ENCODE results near the gene CD82. TPM values are rescaled to one million over a fixed set of nuclear protein-coding genes. Genes with fewer than 3 reads are reported as not detected.
A peak's percentile ranks its signal among the peaks of the same experiment; 100 is the strongest.

CD82 gene
- total RNA-seq, 1 donor from 2014 or later = 770 TPM

DNA sequence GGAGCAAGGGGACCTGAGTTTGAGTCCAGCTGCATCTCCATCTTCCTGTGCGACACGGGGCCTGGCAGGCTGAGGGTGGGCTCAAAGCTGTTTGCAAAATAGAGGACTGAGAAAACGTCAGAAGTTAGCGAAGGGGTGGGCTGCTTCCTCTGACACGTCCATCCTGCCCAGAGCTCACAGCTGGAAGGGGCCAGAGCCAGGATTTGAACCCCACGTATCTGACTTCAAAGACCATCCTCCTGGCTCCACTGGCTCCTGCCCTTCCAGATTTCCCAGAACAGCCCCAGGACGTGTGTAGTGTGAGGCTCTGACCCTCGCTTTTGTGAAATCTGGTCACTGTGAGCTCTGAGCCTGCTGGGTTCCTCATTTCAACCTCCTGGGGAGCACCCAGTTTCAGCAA, 56.3 kb downstream of the CD82 start:
- CTCF ChIA-PET = interaction anchor here (0.9 to 16.7 kb wide), 11 partner anchors 9 to 517 kb away, joined by 3 to 398 read pairs (median 5); partner anchors contain the start of gene CD82
- ATAC-seq (ENCODE audit: low read depth) = no peak
- Mint-ChIP-seq H3K27ac (no peak overlapping the region), H3K36me3 (ENCODE audit: low read depth) (peaks cover 62% of the 10 kb centered on the region), H3K4me3 (no peak overlapping the region), H3K9me3 (peaks cover 2% of the 10 kb centered on the region), H3K27me3 (no peaks in the 10 kb centered on the region), H3K4me1 (peaks cover 64% of the 10 kb centered on the region)
- POLR2A ChIA-PET = interaction anchor here (1.0 to 3.2 kb wide), 8 partner anchors 10 to 86 kb away, joined by 3 to 24 read pairs (median 4); partner anchors contain the start of gene CD82
- TF ChIP-seq, protein P1, sequence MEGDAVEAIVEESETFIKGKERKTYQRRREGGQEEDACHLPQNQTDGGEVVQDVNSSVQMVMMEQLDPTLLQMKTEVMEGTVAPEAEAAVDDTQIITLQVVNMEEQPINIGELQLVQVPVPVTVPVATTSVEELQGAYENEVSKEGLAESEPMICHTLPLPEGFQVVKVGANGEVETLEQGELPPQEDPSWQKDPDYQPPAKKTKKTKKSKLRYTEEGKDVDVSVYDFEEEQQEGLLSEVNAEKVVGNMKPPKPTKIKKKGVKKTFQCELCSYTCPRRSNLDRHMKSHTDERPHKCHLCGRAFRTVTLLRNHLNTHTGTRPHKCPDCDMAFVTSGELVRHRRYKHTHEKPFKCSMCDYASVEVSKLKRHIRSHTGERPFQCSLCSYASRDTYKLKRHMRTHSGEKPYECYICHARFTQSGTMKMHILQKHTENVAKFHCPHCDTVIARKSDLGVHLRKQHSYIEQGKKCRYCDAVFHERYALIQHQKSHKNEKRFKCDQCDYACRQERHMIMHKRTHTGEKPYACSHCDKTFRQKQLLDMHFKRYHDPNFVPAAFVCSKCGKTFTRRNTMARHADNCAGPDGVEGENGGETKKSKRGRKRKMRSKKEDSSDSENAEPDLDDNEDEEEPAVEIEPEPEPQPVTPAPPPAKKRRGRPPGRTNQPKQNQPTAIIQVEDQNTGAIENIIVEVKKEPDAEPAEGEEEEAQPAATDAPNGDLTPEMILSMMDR (IDR thresholded peaks at IDR 0.05) = no peak
- DNase-seq = no peak
- intact Hi-C loops (cut with micrococcal nuclease) = loop anchor here (1.0 to 10.0 kb wide), 6 partner anchors 64 to 507 kb away; no protein-coding TSS in a partner anchor

GRCh38 chr11:44622190-44622650, 56.8 kb downstream of the CD82 start:
- TF ChIP-seq, protein P1 (IDR thresholded peaks at IDR 0.05) = no peak
- Mint-ChIP-seq H3K36me3 (ENCODE audit: low read depth) (peaks cover 58% of the 10 kb centered on the region), H3K4me1 (peaks cover 60% of the 10 kb centered on the region), H3K9me3 (peaks cover 2% of the 10 kb centered on the region), H3K27me3 (no peaks in the 10 kb centered on the region), H3K27ac (peak overlapping the region; percentile 41), H3K4me3 (no peak overlapping the region)
- intact Hi-C loops (cut with micrococcal nuclease) = loop anchor here (5.0 to 10.0 kb wide), 2 partner anchors 480 to 507 kb away; no protein-coding TSS in a partner anchor
- POLR2A ChIA-PET = interaction anchor here (0.7 to 3.2 kb wide), 9 partner anchors 11 to 86 kb away, joined by 3 to 24 read pairs (median 4); partner anchors contain the start of gene CD82
- no peak for ATAC-seq (ENCODE audit: low read depth)
- CTCF ChIA-PET = interaction anchor here (0.9 to 16.7 kb wide), 11 partner anchors 10 to 517 kb away, joined by 3 to 398 read pairs (median 5); partner anchors contain the start of gene CD82
- DNase-seq = no peak

DNA sequence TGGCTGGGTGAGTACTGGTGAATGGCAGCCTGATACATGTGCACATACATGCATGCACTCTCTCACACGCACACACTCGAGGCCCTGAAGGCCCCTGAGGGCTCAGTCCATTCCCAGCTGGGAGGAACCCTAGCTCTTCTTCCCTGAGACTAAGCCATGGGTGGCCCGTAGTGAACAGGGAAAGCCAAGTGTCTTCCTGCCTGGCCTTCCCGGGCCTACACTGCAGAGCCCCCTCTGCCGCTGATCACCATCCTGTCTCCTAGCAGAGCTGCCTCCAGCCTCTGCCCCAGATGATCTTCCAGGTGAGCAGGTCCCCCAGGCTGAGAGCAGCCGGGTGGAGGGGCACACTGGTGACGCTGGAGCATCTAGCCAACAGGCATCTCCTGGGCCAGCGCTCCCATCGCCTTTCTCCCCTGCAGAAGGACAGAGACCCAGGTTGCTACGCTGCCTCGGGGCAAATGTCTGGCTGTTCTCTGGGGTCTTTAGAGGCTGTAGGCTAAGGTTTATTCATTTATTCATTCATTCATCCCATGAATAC, 57.3 kb downstream of the CD82 start:
- Mint-ChIP-seq H3K4me3 (no peak overlapping the region), H3K9me3 (peaks cover 2% of the 10 kb centered on the region), H3K4me1 (peaks cover 56% of the 10 kb centered on the region), H3K27ac (peak overlapping the region; percentile 76), H3K36me3 (ENCODE audit: low read depth) (peaks cover 53% of the 10 kb centered on the region), H3K27me3 (no peaks in the 10 kb centered on the region)
- TF ChIP-seq, protein P1 (IDR thresholded peaks at IDR 0.05) = no peak
- DNase-seq (no peak), ATAC-seq (ENCODE audit: low read depth) (no peak)
- ChIA-PET POLR2A (interaction anchor here (0.6 to 3.2 kb wide), 10 partner anchors 11 to 87 kb away, joined by 3 to 24 read pairs (median 4); partner anchors contain the start of gene CD82), CTCF (interaction anchor here (1.1 to 16.7 kb wide), 8 partner anchors 9 to 289 kb away, joined by 3 to 398 read pairs (median 6); partner anchors contain the start of gene CD82)
- intact Hi-C loops (cut with micrococcal nuclease) = loop anchor here (5.0 to 10.0 kb wide), 2 partner anchors 480 to 508 kb away; no protein-coding TSS in a partner anchor

DNA sequence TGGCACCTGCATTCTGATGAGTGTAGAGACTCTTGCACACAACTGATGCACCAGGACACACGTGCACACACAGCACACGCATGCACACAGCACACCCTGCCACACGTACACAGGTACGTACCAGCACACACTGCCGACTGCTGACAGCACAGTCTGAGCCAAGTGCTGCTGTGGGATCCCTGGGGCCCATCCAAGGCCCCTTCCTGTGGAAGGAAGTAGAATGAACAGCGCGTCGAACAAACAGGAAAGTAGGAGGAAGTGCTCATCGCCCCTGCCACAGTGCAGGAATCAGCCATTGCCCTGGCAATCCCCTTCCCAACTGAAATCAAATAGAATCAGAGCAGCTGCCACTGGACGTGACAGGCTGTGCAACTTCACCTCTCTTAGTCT, 57.9 kb downstream of the CD82 start:
- intact Hi-C loops (cut with micrococcal nuclease) = loop anchor here (5.0 to 10.0 kb wide), 2 partner anchors 479 to 509 kb away; no protein-coding TSS in a partner anchor
- TF ChIP-seq, protein P1 (IDR thresholded peaks at IDR 0.05) = no peak
- ATAC-seq (ENCODE audit: low read depth) (peak; percentile 13), DNase-seq (no peak)
- ChIA-PET CTCF (interaction anchor here (1.5 to 16.7 kb wide), 2 partner anchors 62 to 288 kb away, joined by 8 to 398 read pairs; partner anchors contain the start of gene CD82), POLR2A (interaction anchor here (0.6 to 3.7 kb wide), 6 partner anchors 11 to 68 kb away, joined by 3 to 27 read pairs (median 8); no protein-coding TSS in a partner anchor)
- Mint-ChIP-seq H3K4me3 (no peak overlapping the region), H3K27me3 (no peaks in the 10 kb centered on the region), H3K36me3 (ENCODE audit: low read depth) (peaks cover 48% of the 10 kb centered on the region), H3K4me1 (peaks cover 56% of the 10 kb centered on the region), H3K27ac (peak overlapping the region; percentile 76), H3K9me3 (peaks cover 2% of the 10 kb centered on the region)

Data from activated B cell treated with CpG ODN at 0.5 μM for 24 hours (primary cell).